ENCODE results near the gene COL25A1. TPM values are rescaled to one million over a fixed set of nuclear protein-coding genes. Genes with fewer than 3 reads are reported as not detected.
"Not testable (repeated sequence)": the region's sequence is repeated elsewhere in the genome, so short reads cannot be mapped to it uniquely, and the experiment has no call there.

Gene COL25A1
- total RNA-seq, 1 donor from 2014 or later: 0.35 TPM

GRCh38 chr4:108877821-108878220, 424.6 kb downstream of the COL25A1 start:
- Histone ChIP-seq H3K27ac (no peak overlapping the region), H3K4me1 (no peaks in the 10 kb centered on the region), H3K4me3 (no peak overlapping the region), H3K36me3 (no peaks in the 10 kb centered on the region), H3K27me3 (ENCODE audit: low read depth) (no peaks in the 10 kb centered on the region), H3K9me3 (no peaks in the 10 kb centered on the region)
- ATAC-seq (no peak), DNase-seq (no peak)
- TF ChIP-seq, protein P1, sequence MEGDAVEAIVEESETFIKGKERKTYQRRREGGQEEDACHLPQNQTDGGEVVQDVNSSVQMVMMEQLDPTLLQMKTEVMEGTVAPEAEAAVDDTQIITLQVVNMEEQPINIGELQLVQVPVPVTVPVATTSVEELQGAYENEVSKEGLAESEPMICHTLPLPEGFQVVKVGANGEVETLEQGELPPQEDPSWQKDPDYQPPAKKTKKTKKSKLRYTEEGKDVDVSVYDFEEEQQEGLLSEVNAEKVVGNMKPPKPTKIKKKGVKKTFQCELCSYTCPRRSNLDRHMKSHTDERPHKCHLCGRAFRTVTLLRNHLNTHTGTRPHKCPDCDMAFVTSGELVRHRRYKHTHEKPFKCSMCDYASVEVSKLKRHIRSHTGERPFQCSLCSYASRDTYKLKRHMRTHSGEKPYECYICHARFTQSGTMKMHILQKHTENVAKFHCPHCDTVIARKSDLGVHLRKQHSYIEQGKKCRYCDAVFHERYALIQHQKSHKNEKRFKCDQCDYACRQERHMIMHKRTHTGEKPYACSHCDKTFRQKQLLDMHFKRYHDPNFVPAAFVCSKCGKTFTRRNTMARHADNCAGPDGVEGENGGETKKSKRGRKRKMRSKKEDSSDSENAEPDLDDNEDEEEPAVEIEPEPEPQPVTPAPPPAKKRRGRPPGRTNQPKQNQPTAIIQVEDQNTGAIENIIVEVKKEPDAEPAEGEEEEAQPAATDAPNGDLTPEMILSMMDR (IDR thresholded peaks at IDR 0.05): no peak
- intact Hi-C loops (cut with DNase I): no loop called here

DNA sequence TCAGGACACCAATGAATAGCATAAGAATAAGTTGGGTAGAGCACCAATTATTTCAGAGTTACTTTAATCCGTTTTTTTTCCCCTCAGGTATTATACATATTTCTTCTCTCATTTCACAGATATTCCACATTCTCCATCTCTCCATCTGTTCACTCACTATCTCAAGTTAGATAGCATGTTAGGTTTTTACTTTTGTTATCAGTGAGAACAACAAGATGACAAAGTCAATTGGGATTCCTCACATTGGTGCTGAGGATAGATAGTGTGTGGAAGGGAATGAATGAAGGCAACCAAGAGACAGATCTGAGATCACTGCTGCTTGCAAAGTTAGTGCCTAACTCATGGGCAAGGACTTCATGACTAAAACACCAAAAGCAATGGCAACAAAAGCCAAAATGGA, 427.7 kb downstream of the COL25A1 start:
- no peaks in the 10 kb centered on the region for H3K4me1 ChIP-seq
- no peak for DNase-seq
- no peaks in the 10 kb centered on the region for H3K27me3 ChIP-seq (ENCODE audit: low read depth)
- H3K9me3 ChIP-seq: no peaks in the 10 kb centered on the region
- no peak overlapping the region for H3K4me3 ChIP-seq
- TF ChIP-seq, protein P1 (IDR thresholded peaks at IDR 0.05): no peak
- intact Hi-C loops (cut with DNase I): no loop called here
- H3K27ac ChIP-seq: no peak overlapping the region
- no peak for ATAC-seq
- no peaks in the 10 kb centered on the region for H3K36me3 ChIP-seq

DNA sequence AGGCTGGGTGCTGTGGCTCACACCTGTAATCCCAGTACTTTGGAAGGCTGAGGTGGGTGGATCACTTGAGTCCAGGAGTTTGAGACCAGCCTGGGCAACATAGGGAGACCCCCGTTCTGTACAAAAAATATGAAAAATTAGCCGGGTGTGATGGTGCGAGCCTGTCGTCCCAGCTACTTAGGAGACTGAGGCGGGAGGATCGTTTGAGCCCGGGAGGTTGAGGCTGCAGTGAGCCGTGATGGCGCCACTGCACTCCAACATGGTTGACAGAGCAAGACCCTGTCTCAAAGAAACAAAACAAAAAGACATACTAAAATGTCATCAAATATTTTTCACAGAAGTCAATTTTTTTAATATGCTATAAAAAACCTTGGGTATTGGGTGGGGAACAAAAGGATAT, 432.5 kb downstream of the COL25A1 start:
- not testable (repeated sequence) for DNase-seq

GRCh38 chr4:108868606-108869227, 433.7 kb downstream of the COL25A1 start:
- TF ChIP-seq, protein P1 (IDR thresholded peaks at IDR 0.05): no peak
- DNase-seq: no peak
- intact Hi-C loops (cut with DNase I): no loop called here

More for the DNA sequence above, 432.5 kb downstream of the COL25A1 start:
- H3K9me3 ChIP-seq; H3K27me3 ChIP-seq (ENCODE audit: low read depth); H3K27ac ChIP-seq; H3K4me1 ChIP-seq; H3K4me3 ChIP-seq; H3K36me3 ChIP-seq; intact Hi-C loops (cut with DNase I); ATAC-seq: not testable (repeated sequence)

GRCh38 chr4:108867476-108867875, 435.0 kb downstream of the COL25A1 start:
- H3K4me1 ChIP-seq: no peaks in the 10 kb centered on the region
- no peak overlapping the region for H3K27ac ChIP-seq
- ATAC-seq: no peak
- no peaks in the 10 kb centered on the region for H3K9me3 ChIP-seq
- no peaks in the 10 kb centered on the region for H3K36me3 ChIP-seq
- TF ChIP-seq, protein P1 (IDR thresholded peaks at IDR 0.05): no peak
- H3K27me3 ChIP-seq (ENCODE audit: low read depth): no peaks in the 10 kb centered on the region
- DNase-seq: no peak
- intact Hi-C loops (cut with DNase I): no loop called here
- no peak overlapping the region for H3K4me3 ChIP-seq

More at GRCh38 chr4:108868606-108869227, 433.7 kb downstream of the COL25A1 start:
- H3K9me3 ChIP-seq: no peaks in the 10 kb centered on the region
- H3K36me3 ChIP-seq: no peaks in the 10 kb centered on the region
- no peaks in the 10 kb centered on the region for H3K4me1 ChIP-seq
- no peak for ATAC-seq
- H3K4me3 ChIP-seq: no peak overlapping the region
- H3K27ac ChIP-seq: no peak overlapping the region
- no peaks in the 10 kb centered on the region for H3K27me3 ChIP-seq (ENCODE audit: low read depth)

- TF ChIP-seq, protein P1 (IDR thresholded peaks at IDR 0.05): no peak
- H3K4me1 ChIP-seq: no peaks in the 10 kb centered on the region
- DNase-seq (no peak), ATAC-seq (no peak)
- no peaks in the 10 kb centered on the region for H3K27me3 ChIP-seq (ENCODE audit: low read depth)
- H3K9me3 ChIP-seq: no peaks in the 10 kb centered on the region
- H3K27ac ChIP-seq: no peak overlapping the region
- intact Hi-C loops (cut with DNase I): no loop called here
- H3K36me3 ChIP-seq: no peaks in the 10 kb centered on the region
- H3K4me3 ChIP-seq: no peak overlapping the region
These were observed 441.1 kb downstream of the COL25A1 start for GRCh38 chr4:108861334-108861733.
